Naive thymus-derived CD4-positive, alpha-beta T cell (primary cell): Measurements from ENCODE around the gene CTNNB1. TPM values are rescaled to one million over a fixed set of nuclear protein-coding genes. Genes with fewer than 3 reads are reported as not detected.

Source experiments
- ATAC-seq: fragments of 150-1000 bp; cut with Tn5 transposase; 2 replicates; pipeline ENCODE4 v1.10.0; 2021; ENCODE audit warnings: mild to moderate bottlenecking, moderate library complexity
- CTCF ChIA-PET: fragments of 350-600 bp; sonication (Branson Sonifier 250); formaldehyde crosslinking; loops from one replicate; lab custom pipeline; 2021; ENCODE audit warnings: antibody characterized with exemption; lab: Charles Lee
- POLR2A ChIA-PET: fragments of 350-600 bp; sonication (Branson Sonifier 250); formaldehyde crosslinking; loops from one replicate; lab custom pipeline; 2021; ENCODE audit warnings: antibody characterized with exemption, inconsistent platforms; lab: Charles Lee
- DNase-seq, 9 donors: peaks; one replicate each; pipeline versions ENCODE4 v3.0.0 to v3.0.0-alpha.2; 2020 to 2022; ENCODE audit warnings: mixed read lengths in 1 of 9
- H3K27ac ChIP-seq: one replicate; pipeline ENCODE4 v1.7.0; 2013; ENCODE audit warnings: mild to moderate bottlenecking, low read depth, low read length, moderate library complexity
- H3K27me3 ChIP-seq, 2 donors: one replicate each; pipeline ENCODE4 v1.7.0; 2013; ENCODE audit warnings: low read length in 2 of 2, mild to moderate bottlenecking in 2 of 2, moderate library complexity in 2 of 2; ENCODE audit not compliant: control insufficient read depth in 2 of 2, insufficient read depth in 2 of 2
- H3K36me3 ChIP-seq, 3 experiments: 1 replicate in 2 of 3; 2 replicates in 1 of 3; pipeline ENCODE4 v1.7.0; 2013; ENCODE audit warnings: low read length in 3 of 3, mild to moderate bottlenecking in 3 of 3, moderate library complexity in 1 of 3; ENCODE audit not compliant: insufficient read depth in 3 of 3, control insufficient read depth in 2 of 3
- H3K4me1 ChIP-seq, 2 donors: one replicate each; pipeline ENCODE4 v1.7.0; 2013; ENCODE audit warnings: low read length in 2 of 2, mild to moderate bottlenecking in 2 of 2, moderate library complexity in 1 of 2; ENCODE audit not compliant: control insufficient read depth in 2 of 2, insufficient read depth in 2 of 2
- H3K4me3 ChIP-seq: 2 replicates; pipeline ENCODE4 v1.7.0; 2013; ENCODE audit warnings: mild to moderate bottlenecking, low read length
- H3K9me3 ChIP-seq, 3 experiments: 1 replicate in 2 of 3; 2 replicates in 1 of 3; pipeline ENCODE4 v1.7.0; 2013; ENCODE audit warnings: low read length in 3 of 3; ENCODE audit not compliant: control insufficient read depth in 2 of 3
- H3K27ac Mint-ChIP-seq, 9 donors: one replicate each; pipeline ENCODE4 v1.8.0; 2020 to 2022; ENCODE audit warnings: mixed read lengths in 9 of 9, mild to moderate bottlenecking in 8 of 9, moderate library complexity in 5 of 9, inconsistent platforms in 2 of 9
- H3K27me3 Mint-ChIP-seq, 5 donors: one replicate each; pipeline ENCODE4 v1.8.0; 2021 to 2022; ENCODE audit warnings: mixed read lengths in 5 of 5, mild to moderate bottlenecking in 1 of 5
- H3K36me3 Mint-ChIP-seq, 5 donors: one replicate each; pipeline ENCODE4 v1.8.0; 2020 to 2022; ENCODE audit warnings: mixed read lengths in 5 of 5, mild to moderate bottlenecking in 3 of 5, inconsistent platforms in 1 of 5
- H3K4me1 Mint-ChIP-seq, 7 donors: one replicate each; pipeline ENCODE4 v1.8.0; 2020 to 2022; ENCODE audit warnings: mixed read lengths in 7 of 7, mild to moderate bottlenecking in 3 of 7, inconsistent platforms in 1 of 7
- H3K4me3 Mint-ChIP-seq, 10 donors: one replicate each; pipeline ENCODE4 v1.8.0; 2020 to 2022; ENCODE audit warnings: mild to moderate bottlenecking in 10 of 10, mixed read lengths in 10 of 10, moderate library complexity in 6 of 10, inconsistent platforms in 2 of 10
- H3K9me3 Mint-ChIP-seq, 11 donors: one replicate each; pipeline ENCODE4 v1.8.0; 2020 to 2022; ENCODE audit warnings: mixed read lengths in 11 of 11, mild to moderate bottlenecking in 4 of 11, inconsistent platforms in 1 of 11, moderate library complexity in 1 of 11
- intact Hi-C, 2 donors: fragments of 100-400 bp; cut with micrococcal nuclease; formaldehyde crosslinking; loops; one replicate each; pipeline ENCODE4 v1.15.1; 2023
- polyA plus RNA-seq, 2 donors: library from polyadenylated mRNA; unstranded; fragments of 300-500 nt; fragmentation: Illumina TruSeq; gene quantifications; one replicate each; pipeline ENCODE4 v1.2.3, GENCODE V29; 2021
- total RNA-seq, 6 experiments: library from RNA in 5 of 6; stranded (reverse) in 5 of 6; gene quantifications; 1 replicate in 5 of 6; 2 replicates in 1 of 6; pipeline ENCODE4 v1.2.3 and lab custom pipeline; 2021 to 2026

Gene CTNNB1
- total and polyA plus RNA-seq, 7 experiments from 2014 or later: 40.5 to 227 (median 160) TPM

GRCh38 chr3:41208507-41209220, 9.4 kb downstream of the CTNNB1 start:
- no peak overlapping the region for H3K27ac ChIP-seq
- Mint-ChIP-seq H3K4me1 (peaks cover 48 to 91% (median 85%) of the 10 kb centered on the region in 7 donors), H3K27me3 (no peaks in the 10 kb centered on the region), H3K36me3 (peaks cover 0 to 21% (median 12%) of the 10 kb centered on the region in 5 donors), H3K27ac (peak overlapping the region in 7 of 9 donors; percentile 2 to 59 (median 14)), H3K4me3 (peak overlapping the region in 7 of 10 donors; percentile 19 to 90 (median 48)), H3K9me3 (peaks cover 0 to 4% (median 0%) of the 10 kb centered on the region in 11 donors)
- no peaks in the 10 kb centered on the region for H3K36me3 ChIP-seq
- peaks cover 49 to 69% of the 10 kb centered on the region in 2 donors for H3K4me1 ChIP-seq
- no peaks in the 10 kb centered on the region for H3K27me3 ChIP-seq
- intact Hi-C loops: no loop called here
- ATAC-seq (no peak), DNase-seq (no peak)
- ChIA-PET CTCF (interaction anchor here (1.1 kb wide), 1 partner anchor 880 kb away, joined by 3 read pairs; no protein-coding TSS in a partner anchor), POLR2A (interaction anchor here (0.6 to 3.0 kb wide), 3 partner anchors 10 to 22 kb away, joined by 4 to 11 read pairs (median 7); partner anchors contain the start of gene CTNNB1)
- no peak overlapping the region for H3K4me3 ChIP-seq
- H3K9me3 ChIP-seq: no peaks in the 10 kb centered on the region

DNA sequence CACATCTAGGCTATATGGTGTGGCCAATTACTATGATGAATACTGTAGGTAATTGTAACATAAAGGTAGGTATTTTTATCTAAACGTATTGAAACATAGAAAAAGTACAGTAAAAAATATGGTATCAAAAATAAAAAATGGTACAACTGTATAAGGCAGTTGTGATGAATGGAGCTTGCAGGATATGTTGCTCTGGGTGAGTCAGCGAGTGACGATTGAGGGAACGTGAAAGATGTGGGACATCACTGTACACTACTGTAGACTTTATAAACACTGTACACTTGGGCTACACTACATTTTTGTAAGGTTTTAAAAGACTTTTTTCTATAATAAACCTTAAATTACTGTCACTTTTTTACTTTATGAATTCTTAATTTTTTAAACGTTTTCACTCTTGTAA, 10.3 kb downstream of the CTNNB1 start:
- peaks cover 0 to 21% (median 12%) of the 10 kb centered on the region in 5 donors for H3K36me3 Mint-ChIP-seq
- Histone ChIP-seq H3K9me3 (no peaks in the 10 kb centered on the region), H3K4me1 (peaks cover 44 to 72% of the 10 kb centered on the region in 2 donors), H3K27me3 (no peaks in the 10 kb centered on the region), H3K36me3 (no peaks in the 10 kb centered on the region), H3K27ac (no peak overlapping the region), H3K4me3 (no peak overlapping the region)
- H3K4me3 Mint-ChIP-seq: peak overlapping the region in 5 of 10 donors; percentile 4 to 90 (median 41)
- intact Hi-C loops: no loop called here
- H3K4me1 Mint-ChIP-seq: peaks cover 47 to 91% (median 85%) of the 10 kb centered on the region in 7 donors
- peaks cover 0 to 4% (median 0%) of the 10 kb centered on the region in 11 donors for H3K9me3 Mint-ChIP-seq
- no peaks in the 10 kb centered on the region for H3K27me3 Mint-ChIP-seq
- DNase-seq (no peak), ATAC-seq (no peak)
- peak overlapping the region in 1 of 9 donors; percentile 9 for H3K27ac Mint-ChIP-seq
- CTCF ChIA-PET: interaction anchor here (0.9 kb wide), 1 partner anchor 8 kb away, joined by 4 read pairs; no protein-coding TSS in a partner anchor
- POLR2A ChIA-PET: interaction anchor here (1.3 to 3.0 kb wide), 2 partner anchors 10 to 11 kb away, joined by 7 to 11 read pairs; partner anchors contain the start of gene CTNNB1

DNA sequence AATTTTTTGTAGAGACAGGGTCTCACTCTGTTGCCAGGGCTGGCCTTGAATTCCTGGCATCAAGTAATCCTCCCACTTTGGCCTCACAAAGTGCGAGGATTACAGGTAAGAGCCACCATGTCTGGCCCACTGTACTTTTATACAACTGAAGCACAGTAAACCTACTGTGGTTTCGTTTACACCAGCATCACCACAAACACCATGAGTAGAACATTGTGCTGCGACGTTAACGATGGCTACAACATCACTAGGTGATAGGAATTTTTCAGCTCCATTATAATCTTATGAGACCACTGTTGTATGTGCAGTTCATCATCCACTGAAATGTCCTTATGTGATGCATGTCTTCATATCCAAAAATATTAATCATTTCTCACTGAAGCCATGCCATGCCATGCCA, 11.7 kb downstream of the CTNNB1 start:
- H3K4me3 Mint-ChIP-seq: peak overlapping the region in 2 of 10 donors; percentile 12 to 24
- H3K4me1 ChIP-seq: peaks cover 52 to 79% of the 10 kb centered on the region in 2 donors
- CTCF ChIA-PET: no interaction called here

DNA sequence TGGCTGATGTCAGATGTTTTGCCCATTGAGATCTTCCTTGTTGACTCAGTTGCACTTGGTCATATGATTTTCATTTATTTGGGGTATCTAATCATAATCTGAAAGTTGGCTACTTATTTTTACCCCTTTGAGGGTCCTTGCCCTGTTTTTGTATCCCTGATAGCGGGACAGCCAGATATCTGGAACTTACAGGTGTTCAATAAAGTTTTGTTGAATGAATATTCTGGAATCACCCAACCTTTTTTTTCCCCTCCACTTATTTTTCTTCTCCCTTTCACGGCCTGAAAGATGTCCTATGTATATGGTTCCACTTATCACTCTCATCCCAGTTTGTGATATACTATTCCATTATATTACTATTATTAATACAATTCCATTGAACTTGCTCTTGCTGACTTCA, 12.8 kb downstream of the CTNNB1 start:
- Mint-ChIP-seq H3K36me3 (peaks cover 0 to 21% (median 12%) of the 10 kb centered on the region in 5 donors), H3K27me3 (no peaks in the 10 kb centered on the region), H3K4me1 (peaks cover 53 to 88% (median 85%) of the 10 kb centered on the region in 7 donors), H3K27ac (peak overlapping the region in 4 of 9 donors; percentile 6 to 48 (median 8)), H3K4me3 (peak overlapping the region in 8 of 10 donors; percentile 10 to 53 (median 20)), H3K9me3 (peaks cover 0 to 4% (median 0%) of the 10 kb centered on the region in 11 donors)
- Histone ChIP-seq H3K4me1 (peaks cover 49 to 79% of the 10 kb centered on the region in 2 donors), H3K27ac (no peak overlapping the region), H3K36me3 (no peaks in the 10 kb centered on the region), H3K4me3 (no peak overlapping the region), H3K27me3 (no peaks in the 10 kb centered on the region), H3K9me3 (no peaks in the 10 kb centered on the region)
- DNase-seq (no peak), ATAC-seq (no peak)
- ChIA-PET CTCF (no interaction called here), POLR2A (no interaction called here)
- intact Hi-C loops: no loop called here

More for the DNA sequence above, 11.7 kb downstream of the CTNNB1 start:
- H3K27me3 Mint-ChIP-seq: no peaks in the 10 kb centered on the region
- peaks cover 0 to 4% (median 0%) of the 10 kb centered on the region in 11 donors for H3K9me3 Mint-ChIP-seq
- peak; percentile 2 for ATAC-seq
- Histone ChIP-seq H3K27ac (no peak overlapping the region), H3K4me3 (no peak overlapping the region), H3K36me3 (no peaks in the 10 kb centered on the region), H3K9me3 (no peaks in the 10 kb centered on the region), H3K27me3 (no peaks in the 10 kb centered on the region)
- DNase-seq: no peak
- H3K27ac Mint-ChIP-seq: no peak overlapping the region
- intact Hi-C loops: loop anchor here in 1 of 2 donors (1.0 kb wide), 2 partner anchors 9 to 11 kb away; no protein-coding TSS in a partner anchor
- H3K36me3 Mint-ChIP-seq: peaks cover 0 to 21% (median 12%) of the 10 kb centered on the region in 5 donors
- POLR2A ChIA-PET: interaction anchor here (1.2 kb wide), 1 partner anchor 19 kb away, joined by 5 read pairs; no protein-coding TSS in a partner anchor
- H3K4me1 Mint-ChIP-seq: peaks cover 52 to 88% (median 85%) of the 10 kb centered on the region in 7 donors

- intact Hi-C loops: no loop called here
- ChIA-PET CTCF (no interaction called here), POLR2A (interaction anchor here (0.6 to 1.7 kb wide), 3 partner anchors 13 to 114 kb away, joined by 5 to 8 read pairs (median 7); partner anchors contain the start of gene CTNNB1)
- peak overlapping the region in 8 of 10 donors; percentile 10 to 60 (median 23) for H3K4me3 Mint-ChIP-seq
- Histone ChIP-seq H3K4me1 (peaks cover 41 to 74% of the 10 kb centered on the region in 2 donors), H3K27ac (no peak overlapping the region), H3K27me3 (no peaks in the 10 kb centered on the region), H3K4me3 (no peak overlapping the region), H3K9me3 (no peaks in the 10 kb centered on the region), H3K36me3 (no peaks in the 10 kb centered on the region)
- H3K36me3 Mint-ChIP-seq: peaks cover 0 to 21% (median 12%) of the 10 kb centered on the region in 5 donors
- H3K27ac Mint-ChIP-seq: peak overlapping the region in 3 of 9 donors; percentile 13 to 53 (median 43)
- ATAC-seq: no peak
- H3K4me1 Mint-ChIP-seq: peaks cover 43 to 88% (median 83%) of the 10 kb centered on the region in 7 donors
- H3K27me3 Mint-ChIP-seq: no peaks in the 10 kb centered on the region
- peaks cover 0 to 4% (median 0%) of the 10 kb centered on the region in 11 donors for H3K9me3 Mint-ChIP-seq
- no peak for DNase-seq
Measured at GRCh38 chr3:41213588-41213987, 14.3 kb downstream of the CTNNB1 start.

GRCh38 chr3:41216422-41216821, 17.1 kb downstream of the CTNNB1 start:
- H3K36me3 Mint-ChIP-seq: peaks cover 0 to 10% (median 3%) of the 10 kb centered on the region in 5 donors
- ATAC-seq (no peak), DNase-seq (no peak)
- H3K9me3 ChIP-seq: no peaks in the 10 kb centered on the region
- H3K4me3 Mint-ChIP-seq: peak overlapping the region in 3 of 10 donors; percentile 41 to 52 (median 47)
- no peaks in the 10 kb centered on the region for H3K9me3 Mint-ChIP-seq
- ChIA-PET POLR2A (interaction anchor here (0.8 to 1.6 kb wide), 4 partner anchors 9 to 17 kb away, joined by 3 to 8 read pairs (median 4); partner anchors contain the start of gene CTNNB1), CTCF (no interaction called here)
- peaks cover 49 to 99% (median 92%) of the 10 kb centered on the region in 7 donors for H3K4me1 Mint-ChIP-seq
- no peak overlapping the region for H3K4me3 ChIP-seq
- intact Hi-C loops: loop anchor here in 1 of 2 donors (2.0 kb wide), 1 partner anchor 16 kb away; no protein-coding TSS in a partner anchor
- H3K36me3 ChIP-seq: no peaks in the 10 kb centered on the region
- H3K27me3 Mint-ChIP-seq: no peaks in the 10 kb centered on the region
- H3K27me3 ChIP-seq: no peaks in the 10 kb centered on the region
- H3K27ac Mint-ChIP-seq: peak overlapping the region in 1 of 9 donors; percentile 38
- H3K27ac ChIP-seq: no peak overlapping the region
- peaks cover 45 to 72% of the 10 kb centered on the region in 2 donors for H3K4me1 ChIP-seq
